WERI-Rb-1 (cell line): Measurements from ENCODE around the gene FBXO27.
"Not testable (repeated sequence)": the region's sequence is repeated elsewhere in the genome, so short reads cannot be mapped to it uniquely, and the experiment has no call there.

ENCODE experiments used
- DNase-seq: peaks from one replicate; pipeline ENCODE4 v3.0.0-alpha.2; 2020
- H3K27ac ChIP-seq: fragments of 250-450 bp; sonication (Bioruptor Pico); 2 replicates; pipeline ENCODE4 v1.5.1; 2020; ENCODE audit warnings: mild to moderate bottlenecking, moderate library complexity
- H3K27me3 ChIP-seq: fragments of 250-450 bp; sonication (Bioruptor Pico); 2 replicates; pipeline ENCODE4 v1.5.1; 2021; ENCODE audit warnings: mild to moderate bottlenecking, low read depth, moderate library complexity; ENCODE audit not compliant: insufficient read depth, severe bottlenecking
- H3K36me3 ChIP-seq: fragments of 250-450 bp; sonication (Bioruptor Pico); 2 replicates; pipeline ENCODE4 v1.5.1; 2020; ENCODE audit warnings: mild to moderate bottlenecking, moderate library complexity
- H3K4me3 ChIP-seq: 2 replicates; pipeline ENCODE4 v1.5.1; 2011; ENCODE audit warnings: low read depth, mild to moderate bottlenecking, control low read depth, low read length
- H3K9me3 ChIP-seq: fragments of 250-450 bp; sonication (Bioruptor Pico); 2 replicates; pipeline ENCODE4 v1.5.1; 2021; ENCODE audit warnings: mild to moderate bottlenecking, moderate library complexity; ENCODE audit not compliant: severe bottlenecking
- CTCF ChIP-seq: IDR thresholded peaks from 2 replicates; pipeline ENCODE4 v1.5.1; 2011; ENCODE audit warnings: low read depth, mild to moderate bottlenecking, control low read depth, inconsistent platforms, low read length

Gene FBXO27

GRCh38 chr19:38990949-38991697 lies 41.2 kb downstream of the FBXO27 start:
- TF ChIP-seq CTCF: no peak
- Histone ChIP-seq H3K36me3 (no peaks in the 10 kb centered on the region), H3K27ac (no peak overlapping the region), H3K9me3 (no peaks in the 10 kb centered on the region), H3K27me3 (no peaks in the 10 kb centered on the region), H3K4me3 (no peak overlapping the region)
- no peak for DNase-seq

GRCh38 chr19:38989614-38990013 lies 42.7 kb downstream of the FBXO27 start:
- not testable (repeated sequence) for H3K27ac ChIP-seq, H3K36me3 ChIP-seq, H3K9me3 ChIP-seq, H3K27me3 ChIP-seq, H3K4me3 ChIP-seq, DNase-seq

GRCh38 chr19:38989066-38989605 lies 43.2 kb downstream of the FBXO27 start:
- H3K36me3 ChIP-seq: no peaks in the 10 kb centered on the region
- peak; percentile 42 for DNase-seq
- H3K27ac ChIP-seq: no peak overlapping the region
- TF ChIP-seq CTCF: no peak
- H3K4me3 ChIP-seq: no peak overlapping the region
- H3K27me3 ChIP-seq: no peaks in the 10 kb centered on the region
- H3K9me3 ChIP-seq: peaks cover 2% of the 10 kb centered on the region

- not testable (repeated sequence) for H3K27me3 ChIP-seq, H3K27ac ChIP-seq, H3K9me3 ChIP-seq, H3K4me3 ChIP-seq, DNase-seq, H3K36me3 ChIP-seq
Observed at GRCh38 chr19:38988627-38989026, 43.7 kb downstream of the FBXO27 start.

- H3K4me3 ChIP-seq, DNase-seq, H3K36me3 ChIP-seq, H3K27me3 ChIP-seq, H3K9me3 ChIP-seq, H3K27ac ChIP-seq: not testable (repeated sequence)
Observed at GRCh38 chr19:38987745-38988144, 44.6 kb downstream of the FBXO27 start.

- Histone ChIP-seq H3K27ac (no peak overlapping the region), H3K9me3 (peaks cover 10% of the 10 kb centered on the region), H3K4me3 (no peak overlapping the region), H3K36me3 (no peaks in the 10 kb centered on the region), H3K27me3 (no peaks in the 10 kb centered on the region)
- TF ChIP-seq CTCF: no peak
- no peak for DNase-seq
Observed at GRCh38 chr19:38985262-38985661, 47.1 kb downstream of the FBXO27 start.

GRCh38 chr19:38980583-38981374 lies 51.6 kb downstream of the FBXO27 start:
- Histone ChIP-seq H3K27me3 (no peaks in the 10 kb centered on the region), H3K4me3 (no peak overlapping the region), H3K9me3 (peaks cover 11% of the 10 kb centered on the region), H3K36me3 (no peaks in the 10 kb centered on the region), H3K27ac (no peak overlapping the region)
- no peak for TF ChIP-seq CTCF
- DNase-seq: no peak
